Measurements from ENCODE around the gene WDR33. TPM values are rescaled to one million over a fixed set of nuclear protein-coding genes. Genes with fewer than 3 reads are reported as not detected.
A peak's percentile ranks its signal among the peaks of the same experiment; 100 is the strongest.

The WDR33 gene
- total RNA-seq, result 37.6 and 39.2 TPM in 2 replicates

GRCh38 chr2:127810619-127811396, at the start of gene WDR33:
Gene WDR33 (minus strand): TSS chr2:127811171. CDS start chr2:127770981, 40,190 bp downstream.

GRCh38 chr2:127701193-127701650, 109.7 kb downstream of the WDR33 start, which contains the start of gene SFT2D3:
Gene SFT2D3 (plus strand): TSS chr2:127701497. CDS start chr2:127701529, 32 bp downstream.

GRCh38 chr2:127675331-127676261, 135.4 kb downstream of the WDR33 start, which contains the start of gene LIMS2:
Gene LIMS2 (minus strand): TSS chr2:127675530. CDS start chr2:127675024, 506 bp downstream.

Small RNA genes lying within 50 kb of the gene (small RNA-seq; reads per million reads assigned to genes)
- gene RF00017 (not detected), gene RF00019 (not detected), gene RNU6-395P (not detected), gene RNY4P7 (4.2 reads per million, percentile 88 among the genes with 10 or more reads in this experiment)

Other genes starting within 250 kb of the WDR33 start
- gene GPR17, start 165.0 kb downstream of the WDR33 start, total RNA-seq, result not detected in 2 replicates
- gene LIMS2, start 135.6 kb downstream of the WDR33 start, total RNA-seq, result 7.4 and 8.9 TPM in 2 replicates
- gene SFT2D3, start 109.7 kb downstream of the WDR33 start, total RNA-seq, result 5.2 and 6.0 TPM in 2 replicates
- gene POLR2D, start 47.0 kb upstream of the WDR33 start, total RNA-seq, result 17.5 and 20.2 TPM in 2 replicates
- 11.8 and 14.5 TPM in 2 replicates for gene AMMECR1L, start 74.8 kb upstream of the WDR33 start, total RNA-seq
- gene SAP130, start 216.9 kb upstream of the WDR33 start, total RNA-seq, result 8.6 and 8.8 TPM in 2 replicates

Measured in articular chondrocyte of knee joint (primary cell).